Peyer's patch (tissue), 4 donors: ENCODE results near the gene ENPP1. TPM values are rescaled to one million over a fixed set of nuclear protein-coding genes. Genes with fewer than 3 reads are reported as not detected.

ENCODE experiments used
- DNase-seq, 3 donors: peaks; one replicate each; pipeline ENCODE4 v3.0.0-alpha.2; 2017 to 2019
- H3K27ac ChIP-seq, 4 donors: fragments of 200-600 bp; sonication (generic); one replicate each; pipeline ENCODE4 v1.5.1; 2016 to 2019
- H3K27me3 ChIP-seq, 2 donors: fragments of 200-600 bp; sonication (generic); one replicate each; pipeline ENCODE4 v1.5.1; 2019
- H3K36me3 ChIP-seq, 3 donors: fragments of 200-600 bp; sonication (generic); one replicate each; pipeline ENCODE4 v1.5.1; 2016 to 2019
- H3K4me1 ChIP-seq, 4 donors: fragments of 200-600 bp; sonication (generic); one replicate each; pipeline ENCODE4 v1.5.1; 2016 to 2019
- H3K4me3 ChIP-seq, 4 donors: fragments of 200-600 bp; sonication (generic); 1 replicate in 3 of 4; 2 replicates in 1 of 4; pipeline ENCODE4 v1.5.1; 2016 to 2019; ENCODE audit warnings: mild to moderate bottlenecking in 1 of 4
- H3K9me3 ChIP-seq, 4 donors: fragments of 200-600 bp; sonication (generic); one replicate each; pipeline ENCODE4 v1.5.1; 2016 to 2019; ENCODE audit warnings: mild to moderate bottlenecking in 1 of 4
- POLR2A ChIP-seq, 2 donors: fragments of 450-650 bp; IDR thresholded peaks; one replicate each; pipeline ENCODE4 v1.5.1; 2017; ENCODE audit warnings: antibody characterized with exemption in 2 of 2, mild to moderate bottlenecking in 2 of 2, moderate library complexity in 2 of 2
- total RNA-seq, 4 donors: library from RNA; depleted of rRNA; stranded (reverse); fragments of >200 nt; gene quantifications; one replicate each; pipeline ENCODE4 v1.1.0, GENCODE V29; 2016
- TF ChIP-seq, protein P1 (sequence below), 6 experiments: fragments of 450-650 bp in 4 of 6; fragments of 200-600 bp in 2 of 6; sonication (generic) in 1 of 6; IDR thresholded peaks; one replicate each; pipeline ENCODE4 v1.5.1; 2017 to 2019; ENCODE audit warnings: antibody characterized with exemption in 6 of 6, mild to moderate bottlenecking in 3 of 6, moderate library complexity in 1 of 6

ENPP1 gene
- total RNA-seq, 4 donors from 2014 or later, result 1.7 to 9.4 (median 7.1) TPM

DNA sequence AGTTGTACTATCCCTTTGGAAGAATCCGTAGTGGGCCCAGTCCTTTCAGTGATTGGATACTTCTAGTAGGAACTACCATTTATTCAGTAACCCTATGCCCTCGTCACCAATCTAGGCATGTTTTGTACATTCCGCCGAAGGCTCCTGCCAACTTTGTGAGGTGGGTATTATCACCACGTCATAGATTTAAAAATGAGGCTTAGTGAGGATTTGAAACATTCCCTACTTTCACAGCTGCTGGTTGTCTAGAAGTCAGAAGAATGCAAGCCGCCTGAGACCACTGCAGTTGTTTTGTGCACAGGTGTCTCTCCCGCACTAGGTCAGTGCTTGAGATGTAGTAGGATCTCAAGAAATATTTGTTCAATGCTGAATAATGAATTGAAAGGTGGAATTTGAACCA is 32.6 kb downstream of the ENPP1 start:
- H3K27me3 ChIP-seq, result no peaks in the 10 kb centered on the region
- H3K27ac ChIP-seq, result no peak overlapping the region
- DNase-seq, result no peak
- TF ChIP-seq POLR2A (IDR thresholded peaks at IDR 0.05), result no peak
- TF ChIP-seq, protein P1, sequence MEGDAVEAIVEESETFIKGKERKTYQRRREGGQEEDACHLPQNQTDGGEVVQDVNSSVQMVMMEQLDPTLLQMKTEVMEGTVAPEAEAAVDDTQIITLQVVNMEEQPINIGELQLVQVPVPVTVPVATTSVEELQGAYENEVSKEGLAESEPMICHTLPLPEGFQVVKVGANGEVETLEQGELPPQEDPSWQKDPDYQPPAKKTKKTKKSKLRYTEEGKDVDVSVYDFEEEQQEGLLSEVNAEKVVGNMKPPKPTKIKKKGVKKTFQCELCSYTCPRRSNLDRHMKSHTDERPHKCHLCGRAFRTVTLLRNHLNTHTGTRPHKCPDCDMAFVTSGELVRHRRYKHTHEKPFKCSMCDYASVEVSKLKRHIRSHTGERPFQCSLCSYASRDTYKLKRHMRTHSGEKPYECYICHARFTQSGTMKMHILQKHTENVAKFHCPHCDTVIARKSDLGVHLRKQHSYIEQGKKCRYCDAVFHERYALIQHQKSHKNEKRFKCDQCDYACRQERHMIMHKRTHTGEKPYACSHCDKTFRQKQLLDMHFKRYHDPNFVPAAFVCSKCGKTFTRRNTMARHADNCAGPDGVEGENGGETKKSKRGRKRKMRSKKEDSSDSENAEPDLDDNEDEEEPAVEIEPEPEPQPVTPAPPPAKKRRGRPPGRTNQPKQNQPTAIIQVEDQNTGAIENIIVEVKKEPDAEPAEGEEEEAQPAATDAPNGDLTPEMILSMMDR (IDR thresholded peaks at IDR 0.05), result no peak
- no peaks in the 10 kb centered on the region for H3K4me1 ChIP-seq
- H3K36me3 ChIP-seq, result no peaks in the 10 kb centered on the region
- H3K9me3 ChIP-seq, result no peaks in the 10 kb centered on the region
- no peak overlapping the region for H3K4me3 ChIP-seq

DNA sequence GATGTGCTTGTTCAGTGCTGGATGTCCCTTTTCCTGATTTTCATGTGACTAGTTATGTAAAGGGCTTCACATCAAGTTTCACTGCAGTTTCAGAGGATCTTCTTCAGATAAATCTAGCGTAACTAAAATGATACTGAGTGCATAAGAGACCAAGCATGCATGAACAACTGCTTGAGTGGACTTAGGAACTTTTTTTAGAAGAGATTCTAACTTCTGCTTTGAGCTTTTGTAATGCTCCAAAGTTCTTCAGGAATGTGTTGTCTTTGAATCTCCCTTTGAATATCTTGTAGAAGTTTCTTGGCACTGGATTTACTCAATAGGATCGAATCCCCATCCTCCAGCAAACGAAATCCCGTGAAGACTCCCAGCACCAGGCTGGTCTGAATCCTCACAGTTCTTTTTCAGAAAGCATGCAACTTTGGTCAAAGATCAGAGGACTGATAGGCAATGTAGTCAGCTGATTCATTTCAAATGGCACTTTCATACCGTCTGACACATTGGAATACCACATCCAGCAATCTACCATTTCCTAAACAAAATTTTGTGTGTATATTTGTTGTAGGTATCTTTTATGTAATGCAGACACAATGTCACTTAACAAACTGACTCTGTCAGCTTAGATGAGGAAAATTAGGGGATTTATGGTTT is 33.2 kb downstream of the ENPP1 start:
- H3K27me3 ChIP-seq, result no peaks in the 10 kb centered on the region
- H3K36me3 ChIP-seq, result no peaks in the 10 kb centered on the region
- no peak overlapping the region for H3K4me3 ChIP-seq
- no peak overlapping the region for H3K27ac ChIP-seq
- TF ChIP-seq, protein P1 (IDR thresholded peaks at IDR 0.05), result no peak
- no peak for TF ChIP-seq POLR2A (IDR thresholded peaks at IDR 0.05)
- no peak for DNase-seq
- H3K9me3 ChIP-seq, result no peaks in the 10 kb centered on the region
- H3K4me1 ChIP-seq, result no peaks in the 10 kb centered on the region

DNA sequence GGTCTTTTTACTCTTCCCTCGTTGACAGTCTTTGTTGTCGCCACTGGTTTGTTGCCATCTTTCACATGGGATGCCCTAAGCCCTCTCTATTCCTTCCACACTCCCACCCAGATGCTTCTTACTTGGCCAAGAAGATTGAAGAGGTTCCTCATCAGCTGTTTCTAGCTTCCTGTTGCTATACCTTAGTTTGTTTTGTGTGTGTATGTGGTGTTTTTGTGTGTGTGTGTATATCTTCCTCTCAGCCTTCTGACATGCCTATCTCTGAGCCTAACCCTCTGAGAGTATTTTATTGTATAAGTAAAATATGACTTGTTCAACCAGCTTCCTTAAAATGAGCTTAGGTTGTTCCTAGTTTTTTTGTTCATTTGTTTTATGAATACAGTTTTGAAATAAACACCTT is 35.9 kb downstream of the ENPP1 start:
- TF ChIP-seq POLR2A (IDR thresholded peaks at IDR 0.05), result no peak
- TF ChIP-seq, protein P1 (IDR thresholded peaks at IDR 0.05), result no peak
- Histone ChIP-seq H3K4me3 (no peak overlapping the region), H3K4me1 (no peaks in the 10 kb centered on the region), H3K27ac (no peak overlapping the region), H3K27me3 (no peaks in the 10 kb centered on the region), H3K36me3 (no peaks in the 10 kb centered on the region), H3K9me3 (no peaks in the 10 kb centered on the region)
- no peak for DNase-seq

DNA sequence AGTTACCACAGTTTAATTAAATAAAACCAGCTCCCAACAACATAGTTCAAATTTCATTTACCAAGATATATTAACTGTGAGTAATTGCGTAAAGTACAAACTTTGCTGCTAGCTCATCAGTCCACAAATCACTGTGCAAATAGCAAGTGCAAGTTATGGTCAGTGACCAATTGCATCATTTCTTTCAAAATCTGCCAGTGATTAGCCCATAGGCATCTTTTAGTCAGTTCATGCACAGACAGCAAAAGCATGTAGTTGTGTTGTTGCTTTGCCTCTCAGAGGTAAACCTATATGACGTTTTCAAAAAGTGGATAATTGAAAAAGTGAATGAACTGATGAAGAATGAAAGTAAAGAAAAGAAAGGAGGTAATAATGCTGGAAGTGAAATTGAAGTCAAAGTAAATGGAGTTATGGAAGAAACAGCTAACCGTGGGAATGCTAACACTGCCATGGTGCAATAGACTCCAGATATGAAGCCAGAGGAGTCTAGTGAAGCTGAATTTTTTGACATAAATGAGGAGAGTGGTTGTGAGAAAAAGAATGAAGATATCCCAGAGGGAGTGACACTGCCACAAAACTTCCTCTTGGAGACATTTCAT is 36.5 kb downstream of the ENPP1 start:
- no peaks in the 10 kb centered on the region for H3K4me1 ChIP-seq
- H3K36me3 ChIP-seq, result no peaks in the 10 kb centered on the region
- H3K27ac ChIP-seq, result no peak overlapping the region
- no peak overlapping the region for H3K4me3 ChIP-seq
- H3K9me3 ChIP-seq, result no peaks in the 10 kb centered on the region
- no peaks in the 10 kb centered on the region for H3K27me3 ChIP-seq
- TF ChIP-seq POLR2A (IDR thresholded peaks at IDR 0.05), result no peak
- TF ChIP-seq, protein P1 (IDR thresholded peaks at IDR 0.05), result no peak
- no peak for DNase-seq

DNA sequence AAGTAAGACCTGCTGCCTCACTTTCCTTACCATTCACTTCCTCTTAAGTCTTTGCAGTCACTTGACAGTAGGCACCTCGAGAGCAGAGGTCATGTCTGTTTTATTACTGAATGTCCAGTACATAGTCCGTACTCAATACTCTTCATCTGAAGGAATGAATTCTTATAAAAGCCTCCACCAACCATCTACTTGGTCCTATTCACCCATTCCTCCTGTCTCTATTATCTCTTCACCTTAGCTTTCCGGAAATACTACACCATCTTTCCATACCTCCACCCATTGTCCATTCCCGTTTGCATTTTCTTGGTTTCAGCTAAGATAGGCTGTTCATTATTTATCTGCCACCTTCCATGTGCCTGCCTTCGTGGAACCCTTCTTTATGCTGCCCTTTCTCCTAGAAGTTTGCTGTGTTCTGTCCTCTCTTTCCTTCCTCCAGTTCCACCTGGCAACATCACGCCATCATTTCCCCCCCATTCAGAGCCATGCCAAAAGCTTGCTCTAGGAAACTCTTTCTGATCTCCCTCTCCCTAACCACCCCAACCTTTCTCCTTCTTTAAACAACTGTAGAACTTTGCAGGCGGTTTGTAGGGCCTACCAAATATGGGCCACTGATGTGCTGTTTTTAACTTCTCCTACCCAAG is 38.3 kb downstream of the ENPP1 start:
- DNase-seq, result no peak
- H3K36me3 ChIP-seq, result no peaks in the 10 kb centered on the region

More for the DNA sequence above, 38.3 kb downstream of the ENPP1 start:
- TF ChIP-seq, protein P1 (IDR thresholded peaks at IDR 0.05), result no peak
- no peak for TF ChIP-seq POLR2A (IDR thresholded peaks at IDR 0.05)
- Histone ChIP-seq H3K4me1 (no peaks in the 10 kb centered on the region), H3K27ac (no peak overlapping the region), H3K27me3 (no peaks in the 10 kb centered on the region), H3K9me3 (no peaks in the 10 kb centered on the region), H3K4me3 (no peak overlapping the region)
